ENCODE results near the gene STRA8. TPM values are rescaled to one million over a fixed set of nuclear protein-coding genes. Genes with fewer than 3 reads are reported as not detected.
"Not testable (repeated sequence)": the region's sequence is repeated elsewhere in the genome, so short reads cannot be mapped to it uniquely, and the experiment has no call there.

Gene STRA8
- total RNA-seq, 6 donors from 2014 or later: not detected

GRCh38 chr7:135231686-135232085 lies 2.0 kb upstream of the STRA8 start:
- Histone ChIP-seq H3K9me3 (no peaks in the 10 kb centered on the region), H3K4me1 (no peaks in the 10 kb centered on the region), H3K36me3 (no peaks in the 10 kb centered on the region), H3K27ac (no peak overlapping the region), H3K27me3 (no peaks in the 10 kb centered on the region), H3K4me3 (no peak overlapping the region)
- DNase-seq (no peak), ATAC-seq (ENCODE audit: low FRiP score in 2 of 2) (no peak)
- TF ChIP-seq POLR2A (IDR thresholded peaks at IDR 0.05): no peak
- no peak for TF ChIP-seq CTCF (IDR thresholded peaks at IDR 0.05)
- TF ChIP-seq POLR2AphosphoS5 (IDR thresholded peaks at IDR 0.05): no peak
- TF ChIP-seq EP300 (IDR thresholded peaks at IDR 0.05): no peak

- TF ChIP-seq POLR2AphosphoS5 (IDR thresholded peaks at IDR 0.05) (no peak), CTCF (IDR thresholded peaks at IDR 0.05) (no peak), POLR2A (IDR thresholded peaks at IDR 0.05) (no peak), EP300 (IDR thresholded peaks at IDR 0.05) (no peak)
- no peak for DNase-seq
- WGBS, 2 donors: 93 to 94% methylated on average over 6 of the region's 6 CpGs
These were observed 1.6 kb upstream of the STRA8 start for GRCh38 chr7:135232087-135232486.

DNA sequence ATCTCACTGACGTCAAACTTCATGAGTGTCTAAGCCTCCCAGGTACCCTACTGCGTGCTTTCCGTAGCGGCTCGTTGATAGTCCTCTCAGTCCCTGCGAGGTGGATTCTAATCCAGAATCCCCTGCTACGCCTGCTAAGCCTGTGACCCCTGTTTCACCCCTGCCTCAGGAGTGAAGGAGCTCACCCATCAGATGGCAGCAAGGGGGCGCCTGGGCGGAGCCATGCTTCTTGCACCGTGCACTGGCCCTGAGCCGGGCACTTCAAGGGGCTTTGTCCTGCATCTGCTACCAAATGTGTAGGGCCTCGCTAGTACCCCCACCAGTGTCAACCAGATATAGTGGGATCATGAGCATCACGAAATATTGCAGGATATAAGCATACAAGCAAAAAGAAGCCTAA lies 918 bp upstream of the STRA8 start:
- no peak overlapping the region for H3K27ac ChIP-seq
- H3K36me3 ChIP-seq: no peaks in the 10 kb centered on the region
- no peak overlapping the region for H3K4me3 ChIP-seq
- H3K9me3 ChIP-seq: no peaks in the 10 kb centered on the region
- no peaks in the 10 kb centered on the region for H3K4me1 ChIP-seq
- no peaks in the 10 kb centered on the region for H3K27me3 ChIP-seq
- WGBS, 2 donors: 86 to 88% methylated on average over 13 of the region's 13 CpGs
- no peak for TF ChIP-seq POLR2A (IDR thresholded peaks at IDR 0.05)
- TF ChIP-seq POLR2AphosphoS5 (IDR thresholded peaks at IDR 0.05): no peak
- no peak for TF ChIP-seq CTCF (IDR thresholded peaks at IDR 0.05)
- ATAC-seq (ENCODE audit: low FRiP score in 2 of 2) (no peak), DNase-seq (peak in 1 of 2 donors; percentile 61)

More at GRCh38 chr7:135232087-135232486, 1.6 kb upstream of the STRA8 start:
- no peaks in the 10 kb centered on the region for H3K4me1 ChIP-seq
- no peak overlapping the region for H3K4me3 ChIP-seq
- H3K9me3 ChIP-seq: no peaks in the 10 kb centered on the region
- no peak overlapping the region for H3K27ac ChIP-seq
- H3K27me3 ChIP-seq: no peaks in the 10 kb centered on the region
- no peaks in the 10 kb centered on the region for H3K36me3 ChIP-seq
- no peak for ATAC-seq (ENCODE audit: low FRiP score in 2 of 2)

GRCh38 chr7:135234095-135234494 lies 457 bp downstream of the STRA8 start:
- not testable (repeated sequence) for H3K4me3 ChIP-seq; H3K27ac ChIP-seq; DNase-seq; ATAC-seq (ENCODE audit: low FRiP score in 2 of 2); H3K9me3 ChIP-seq; H3K27me3 ChIP-seq; H3K36me3 ChIP-seq; H3K4me1 ChIP-seq
- 93% methylated on average over 14 of the region's 14 CpGs for WGBS, 2 donors

GRCh38 chr7:135234727-135235126 lies 1.1 kb downstream of the STRA8 start:
- no peak overlapping the region for H3K4me3 ChIP-seq
- DNase-seq (no peak), ATAC-seq (ENCODE audit: low FRiP score in 2 of 2) (no peak)
- no peak overlapping the region for H3K27ac ChIP-seq
- H3K27me3 ChIP-seq: no peaks in the 10 kb centered on the region
- H3K4me1 ChIP-seq: no peaks in the 10 kb centered on the region
- no peaks in the 10 kb centered on the region for H3K9me3 ChIP-seq
- no peak for TF ChIP-seq POLR2A (IDR thresholded peaks at IDR 0.05)
- no peak for TF ChIP-seq EP300 (IDR thresholded peaks at IDR 0.05)
- TF ChIP-seq POLR2AphosphoS5 (IDR thresholded peaks at IDR 0.05): no peak
- no peak for TF ChIP-seq CTCF (IDR thresholded peaks at IDR 0.05)
- WGBS, 2 donors: 66 to 67% methylated on average over 4 of the region's 4 CpGs
- H3K36me3 ChIP-seq: no peaks in the 10 kb centered on the region

Data from upper lobe of left lung (tissue), 6 donors.